Activated B cell treated with CpG ODN at 0.5 μM for 24 hours (primary cell): Measurements from ENCODE around the gene ERGIC1. TPM values are rescaled to one million over a fixed set of nuclear protein-coding genes. Genes with fewer than 3 reads are reported as not detected.

Experiments used
- ATAC-seq: fragments of 200-7000 bp; cut with Tn5 transposase; one replicate; pipeline ENCODE4 v1.10.0; 2021; ENCODE audit warnings: low read depth, mild to moderate bottlenecking, moderate library complexity
- CTCF ChIA-PET: fragments of 350-600 bp; sonication (Branson Sonifier 250); formaldehyde crosslinking; loops from one replicate; lab custom pipeline; 2021; ENCODE audit warnings: antibody characterized with exemption; lab: Charles Lee
- POLR2A ChIA-PET: fragments of 350-600 bp; sonication (Branson Sonifier 250); formaldehyde crosslinking; loops from one replicate; lab custom pipeline; 2021; ENCODE audit warnings: antibody characterized with exemption; lab: Charles Lee
- DNase-seq: peaks from one replicate; pipeline ENCODE4 v3.0.0; 2022
- H3K27ac Mint-ChIP-seq: one replicate; pipeline ENCODE4 v1.8.0; 2020; ENCODE audit warnings: mixed read lengths
- H3K27me3 Mint-ChIP-seq: one replicate; pipeline ENCODE4 v1.8.0; 2021; ENCODE audit warnings: mixed read lengths
- H3K36me3 Mint-ChIP-seq: one replicate; pipeline ENCODE4 v1.8.0; 2021; ENCODE audit warnings: low read depth, mixed read lengths
- H3K4me1 Mint-ChIP-seq: one replicate; pipeline ENCODE4 v1.8.0; 2021; ENCODE audit warnings: mixed read lengths
- H3K4me3 Mint-ChIP-seq: one replicate; pipeline ENCODE4 v1.8.0; 2020; ENCODE audit warnings: mild to moderate bottlenecking, mixed read lengths
- H3K9me3 Mint-ChIP-seq: one replicate; pipeline ENCODE4 v1.8.0; 2020; ENCODE audit warnings: mixed read lengths
- intact Hi-C: fragments of 100-400 bp; cut with micrococcal nuclease; formaldehyde crosslinking; loops from one replicate; pipeline ENCODE4 v1.15.1; 2024
- total RNA-seq: library from RNA; stranded (reverse); gene quantifications from 2 replicates; pipeline ENCODE4 v1.2.3, GENCODE V29; 2022
- TF ChIP-seq, protein P1 (sequence below): fragments of 200-600 bp; IDR thresholded peaks from one replicate; pipeline ENCODE4 v1.8.0; 2022; ENCODE audit warnings: antibody characterized with exemption, mild to moderate bottlenecking

Gene ERGIC1
- total RNA-seq, 1 donor from 2014 or later = 72.5 TPM

DNA sequence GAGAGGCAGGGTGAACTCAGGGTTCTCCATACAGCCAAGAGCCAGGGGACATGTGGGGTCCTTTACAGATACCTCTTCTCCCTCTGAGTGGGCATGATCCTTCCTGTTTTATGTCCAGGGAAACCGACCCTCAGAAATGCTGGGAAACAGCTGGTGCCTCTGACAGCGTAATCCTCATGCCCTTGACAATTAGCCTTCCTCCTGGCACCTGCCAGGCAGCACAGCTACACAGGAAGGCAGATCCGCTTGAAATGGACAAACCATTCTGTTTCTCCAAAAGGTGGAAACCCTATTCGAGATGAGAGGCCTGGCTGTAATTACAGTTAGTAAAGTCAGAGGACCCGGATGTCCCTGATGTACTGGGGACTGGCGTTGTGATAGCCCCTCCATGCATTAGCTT, 7.2 kb downstream of the ERGIC1 start:
- POLR2A ChIA-PET = interaction anchor here (1.2 to 1.3 kb wide), 2 partner anchors 11 to 69 kb away, joined by 3 read pairs; no protein-coding TSS in a partner anchor
- Mint-ChIP-seq H3K36me3 (peaks cover 40% of the 10 kb centered on the region), H3K4me1 (peaks cover 69% of the 10 kb centered on the region), H3K27ac (peak overlapping the region; percentile 56), H3K27me3 (no peaks in the 10 kb centered on the region), H3K9me3 (no peaks in the 10 kb centered on the region), H3K4me3 (no peak overlapping the region)
- intact Hi-C loops = no loop called here
- no peak for DNase-seq
- TF ChIP-seq, protein P1, sequence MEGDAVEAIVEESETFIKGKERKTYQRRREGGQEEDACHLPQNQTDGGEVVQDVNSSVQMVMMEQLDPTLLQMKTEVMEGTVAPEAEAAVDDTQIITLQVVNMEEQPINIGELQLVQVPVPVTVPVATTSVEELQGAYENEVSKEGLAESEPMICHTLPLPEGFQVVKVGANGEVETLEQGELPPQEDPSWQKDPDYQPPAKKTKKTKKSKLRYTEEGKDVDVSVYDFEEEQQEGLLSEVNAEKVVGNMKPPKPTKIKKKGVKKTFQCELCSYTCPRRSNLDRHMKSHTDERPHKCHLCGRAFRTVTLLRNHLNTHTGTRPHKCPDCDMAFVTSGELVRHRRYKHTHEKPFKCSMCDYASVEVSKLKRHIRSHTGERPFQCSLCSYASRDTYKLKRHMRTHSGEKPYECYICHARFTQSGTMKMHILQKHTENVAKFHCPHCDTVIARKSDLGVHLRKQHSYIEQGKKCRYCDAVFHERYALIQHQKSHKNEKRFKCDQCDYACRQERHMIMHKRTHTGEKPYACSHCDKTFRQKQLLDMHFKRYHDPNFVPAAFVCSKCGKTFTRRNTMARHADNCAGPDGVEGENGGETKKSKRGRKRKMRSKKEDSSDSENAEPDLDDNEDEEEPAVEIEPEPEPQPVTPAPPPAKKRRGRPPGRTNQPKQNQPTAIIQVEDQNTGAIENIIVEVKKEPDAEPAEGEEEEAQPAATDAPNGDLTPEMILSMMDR = no peak
- no peak for ATAC-seq
- CTCF ChIA-PET = no interaction called here

DNA sequence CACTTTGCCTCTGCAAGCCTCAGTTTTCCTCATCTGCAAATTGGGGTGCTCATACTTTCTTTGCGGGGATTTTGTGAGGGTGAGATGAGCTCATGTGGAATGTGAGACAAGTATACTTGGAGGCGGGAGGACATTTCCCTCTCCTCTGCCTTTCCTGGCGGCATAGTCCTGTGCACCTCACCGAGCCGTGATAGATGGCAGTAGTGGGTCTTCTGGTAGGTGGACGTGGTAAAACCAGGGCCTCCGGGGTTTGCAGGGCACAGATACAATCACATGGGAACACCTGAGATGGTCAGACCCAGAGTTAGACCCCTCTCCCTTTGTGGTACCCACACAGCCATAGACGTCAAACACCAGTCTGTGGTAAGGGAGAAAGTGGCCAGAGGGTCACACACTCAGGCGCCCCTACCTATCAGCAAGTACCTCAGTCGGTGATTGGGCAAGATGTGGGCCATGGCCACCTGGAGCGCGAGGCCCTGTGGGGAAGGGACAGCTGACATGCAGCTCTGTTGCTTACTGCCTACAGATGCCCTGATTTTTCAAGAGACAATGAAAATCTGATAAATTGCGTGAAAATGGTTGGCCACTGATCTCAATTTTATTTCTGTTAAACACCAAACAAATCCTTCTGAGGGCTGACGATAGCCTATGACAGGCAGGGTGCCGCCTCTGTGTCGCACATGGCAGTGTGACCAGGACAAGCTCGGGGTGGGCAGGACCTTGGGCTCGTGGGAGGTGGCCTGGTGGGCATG, 9.9 kb downstream of the ERGIC1 start:
- CTCF ChIA-PET = interaction anchor here (1.9 kb wide), 1 partner anchor 72 kb away, joined by 5 read pairs; no protein-coding TSS in a partner anchor
- no peak for ATAC-seq
- H3K4me3 Mint-ChIP-seq = no peak overlapping the region

DNA sequence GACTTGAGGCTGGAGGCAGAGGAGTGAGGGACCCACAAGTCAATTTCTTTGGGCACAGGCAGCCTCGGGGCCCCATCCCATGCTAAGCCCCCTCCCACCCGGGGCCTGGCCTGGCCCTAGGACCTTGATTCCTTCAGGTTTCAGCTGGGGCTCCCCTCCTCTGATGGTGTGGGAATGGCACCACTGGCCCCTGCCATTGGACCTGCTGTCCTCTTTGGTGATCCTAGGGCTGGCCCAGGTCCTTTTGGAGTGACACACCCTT, 10.5 kb downstream of the ERGIC1 start:
- DNase-seq (no peak), ATAC-seq (no peak)
- POLR2A ChIA-PET = interaction anchor here (1.1 kb wide), 1 partner anchor 77 kb away, joined by 10 read pairs; no protein-coding TSS in a partner anchor
- Mint-ChIP-seq H3K27ac (peak overlapping the region; percentile 35), H3K4me3 (no peak overlapping the region), H3K36me3 (peaks cover 43% of the 10 kb centered on the region), H3K9me3 (no peaks in the 10 kb centered on the region), H3K4me1 (peaks cover 71% of the 10 kb centered on the region), H3K27me3 (no peaks in the 10 kb centered on the region)
- intact Hi-C loops = no loop called here
- CTCF ChIA-PET = interaction anchor here (1.9 kb wide), 1 partner anchor 72 kb away, joined by 5 read pairs; no protein-coding TSS in a partner anchor
- TF ChIP-seq, protein P1 = no peak

More for the DNA sequence above, 9.9 kb downstream of the ERGIC1 start:
- intact Hi-C loops = no loop called here
- Mint-ChIP-seq H3K27ac (peak overlapping the region; percentile 3), H3K4me1 (peaks cover 70% of the 10 kb centered on the region), H3K9me3 (no peaks in the 10 kb centered on the region), H3K27me3 (no peaks in the 10 kb centered on the region), H3K36me3 (peaks cover 43% of the 10 kb centered on the region)
- DNase-seq = no peak
- POLR2A ChIA-PET = no interaction called here
- TF ChIP-seq, protein P1 = no peak

DNA sequence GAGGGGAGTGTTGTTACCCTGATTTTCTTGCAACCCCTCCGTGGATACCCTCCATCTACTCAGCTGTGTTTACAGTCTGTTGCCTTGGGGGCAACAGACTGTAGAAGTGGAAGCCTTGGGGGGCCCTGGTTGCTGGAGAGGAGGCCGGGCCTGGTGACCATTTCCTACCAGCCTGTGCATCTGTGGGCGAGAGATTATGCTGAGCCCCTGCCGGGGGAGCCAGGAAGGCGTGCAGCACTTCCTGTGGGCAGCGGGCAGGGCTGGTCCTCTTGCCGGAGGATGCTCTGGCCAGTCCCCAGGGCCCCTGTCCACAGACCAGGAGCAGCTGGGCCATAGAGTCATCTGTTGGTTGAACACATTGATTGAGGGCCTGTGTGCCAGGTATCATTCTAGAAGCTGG, 11.1 kb downstream of the ERGIC1 start:
- Mint-ChIP-seq H3K4me3 (no peak overlapping the region), H3K27me3 (no peaks in the 10 kb centered on the region), H3K4me1 (peaks cover 77% of the 10 kb centered on the region), H3K36me3 (peaks cover 40% of the 10 kb centered on the region), H3K27ac (peak overlapping the region; percentile 63), H3K9me3 (no peaks in the 10 kb centered on the region)
- intact Hi-C loops = no loop called here
- CTCF ChIA-PET = interaction anchor here (1.9 kb wide), 1 partner anchor 73 kb away, joined by 5 read pairs; no protein-coding TSS in a partner anchor
- ATAC-seq (no peak), DNase-seq (no peak)
- TF ChIP-seq, protein P1 = no peak
- POLR2A ChIA-PET = interaction anchor here (0.8 to 1.1 kb wide), 2 partner anchors 73 to 78 kb away, joined by 3 to 10 read pairs; no protein-coding TSS in a partner anchor

DNA sequence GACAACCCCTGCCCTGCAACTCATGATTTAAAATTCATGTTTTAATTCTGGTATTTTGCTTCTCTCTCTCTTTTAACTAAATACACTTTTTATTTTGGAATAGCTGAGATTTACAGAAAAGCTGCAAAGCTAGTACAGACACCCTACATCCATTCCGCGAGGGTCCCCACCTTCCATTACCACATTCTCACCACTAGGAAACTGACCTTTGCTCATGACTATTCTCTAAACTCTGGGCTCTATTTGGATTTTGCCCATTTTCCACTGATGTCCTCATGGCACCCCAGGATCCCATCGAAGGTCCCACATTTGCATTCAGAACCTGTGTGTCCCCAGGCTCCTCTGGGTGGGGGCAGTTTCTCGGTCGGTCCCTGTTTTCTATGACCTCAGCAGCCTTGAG, 11.5 kb downstream of the ERGIC1 start:
- intact Hi-C loops = no loop called here
- POLR2A ChIA-PET = interaction anchor here (0.8 to 1.1 kb wide), 2 partner anchors 73 to 78 kb away, joined by 3 to 10 read pairs; no protein-coding TSS in a partner anchor

More for the DNA sequence above, 11.5 kb downstream of the ERGIC1 start:
- H3K9me3 Mint-ChIP-seq = no peaks in the 10 kb centered on the region
- ATAC-seq (no peak), DNase-seq (no peak)
- TF ChIP-seq, protein P1 = no peak
- H3K27me3 Mint-ChIP-seq = no peaks in the 10 kb centered on the region
- peaks cover 78% of the 10 kb centered on the region for H3K4me1 Mint-ChIP-seq
- no peak overlapping the region for H3K4me3 Mint-ChIP-seq
- H3K27ac Mint-ChIP-seq = peak overlapping the region; percentile 63
- CTCF ChIA-PET = interaction anchor here (1.0 to 1.3 kb wide), 2 partner anchors 74 to 129 kb away, joined by 3 read pairs; partner anchors contain the start of gene DUSP1
- H3K36me3 Mint-ChIP-seq = peaks cover 36% of the 10 kb centered on the region
